GM23338 (cell line): ENCODE measurements around the gene MOGAT1.

Experiments
- CREB1 ChIP-seq: fragments of 250-450 bp; sonication (Bioruptor Pico); IDR thresholded peaks from 2 replicates; pipeline ENCODE4 v1.5.0; 2020; ENCODE audit warnings: low read depth, mild to moderate bottlenecking, moderate library complexity
- CTCF ChIP-seq, 2 experiments: fragments of 200-600 bp in 1 of 2; sonication (generic) in 1 of 2; conservative IDR thresholded peaks; 2 replicates each; pipeline versions ENCODE4 v1.5.1 to v1.6.1; 2016 to 2017; ENCODE audit warnings: antibody characterized with exemption in 2 of 2, low read depth in 2 of 2, mild to moderate bottlenecking in 2 of 2, moderate library complexity in 1 of 2
- EZH2 ChIP-seq: fragments of 200-600 bp; sonication (generic); IDR thresholded peaks from one replicate; pipeline ENCODE4 v1.8.0; 2017; ENCODE audit warnings: antibody characterized with exemption, mild to moderate bottlenecking, low read depth; ENCODE audit not compliant: unreplicated experiment
- EZH2phosphoT487 ChIP-seq: fragments of 200-600 bp; sonication (generic); IDR thresholded peaks from one replicate; pipeline ENCODE4 v1.8.1; 2018; ENCODE audit warnings: antibody characterized with exemption; ENCODE audit not compliant: unreplicated experiment
- JUNB ChIP-seq: IDR thresholded peaks from one replicate; pipeline ENCODE4 v1.6.1; 2016; ENCODE audit warnings: antibody characterized with exemption; ENCODE audit not compliant: unreplicated experiment
- POLR2AphosphoS5 ChIP-seq: IDR thresholded peaks from 2 replicates; pipeline ENCODE4 v1.6.1; 2016; ENCODE audit warnings: antibody characterized with exemption, low read depth

GRCh38 chr2:222635295-222635694 lies 36.2 kb upstream of the MOGAT1 start:
- no peak for TF ChIP-seq CTCF (conservative IDR thresholded peaks at IDR 0.05; ENCODE audit: low read depth in 2 of 2)
- TF ChIP-seq EZH2, result no peak
- TF ChIP-seq JUNB, result no peak
- no peak for TF ChIP-seq CREB1 (CRISPR knock-in tag)
- no peak for TF ChIP-seq POLR2AphosphoS5
- no peak for TF ChIP-seq EZH2phosphoT487
